IMR-90 (cell line): ENCODE results near the gene CEP55. TPM values are rescaled to one million over a fixed set of nuclear protein-coding genes. Genes with fewer than 3 reads are reported as not detected.

ENCODE experiments used
- ATAC-seq: fragments of 200-7000 bp; cut with Tn5 transposase; 2 replicates; pipeline ENCODE4 v1.9.1; 2020; ENCODE audit warnings: low read depth, mild to moderate bottlenecking, moderate library complexity
- BruUV-seq: library from RNA; stranded (reverse); fragments of 400-500 nt; replicated peaks from 2 replicates; lab custom pipeline; 2021; lab: Mats Ljungman, UMichigan
- CTCF ChIA-PET: fragments of 300-600 bp; formaldehyde crosslinking; extraction: SDS; loops from one replicate; lab custom pipeline; 2021; ENCODE audit warnings: antibody characterized with exemption; lab: Yijun Ruan, JAX
- POLR2A ChIA-PET: fragments of 300-600 bp; sonication (Branson Sonifier 250); formaldehyde crosslinking; loops from one replicate; lab custom pipeline; 2022; ENCODE audit warnings: antibody characterized with exemption; ENCODE audit not compliant: unreplicated experiment; lab: Charles Lee
- DNase-seq: peaks from one replicate; pipeline ENCODE4 v3.0.0; 2013
- H2AFZ ChIP-seq: replicated peaks from 2 replicates; pipeline ENCODE3; 2013; ENCODE audit warnings: low read length, mild to moderate bottlenecking; ENCODE audit not compliant: poor library complexity
- H2AK5ac ChIP-seq: 2 replicates; pipeline ENCODE4 v1.6.1; 2013; ENCODE audit warnings: low read depth, low read length, inconsistent platforms
- H2AK9ac ChIP-seq: replicated peaks from 2 replicates; pipeline ENCODE3; 2013; ENCODE audit warnings: mild to moderate bottlenecking, low read depth, low read length, moderate library complexity; ENCODE audit not compliant: poor library complexity
- H2BK120ac ChIP-seq: 2 replicates; pipeline ENCODE4 v1.6.1; 2013; ENCODE audit warnings: low read depth, low read length, inconsistent platforms
- H2BK15ac ChIP-seq: 3 replicates; pipeline ENCODE4 v1.6.1; 2013; ENCODE audit warnings: low read depth, low read length, inconsistent platforms
- H2BK20ac ChIP-seq: 2 replicates; pipeline ENCODE4 v1.6.1; 2013; ENCODE audit warnings: low read depth, mild to moderate bottlenecking, inconsistent platforms, low read length, moderate library complexity
- H2BK5ac ChIP-seq: 2 replicates; pipeline ENCODE4 v1.6.1; 2013; ENCODE audit warnings: mild to moderate bottlenecking, low read depth, low read length, inconsistent platforms; ENCODE audit not compliant: poor library complexity, severe bottlenecking
- H3K14ac ChIP-seq: replicated peaks from 2 replicates; pipeline ENCODE4 v1.6.1; 2013; ENCODE audit warnings: low read depth, low read length, inconsistent platforms
- H3K18ac ChIP-seq: 2 replicates; pipeline ENCODE4 v1.6.1; 2013; ENCODE audit warnings: low read depth, low read length, control low read depth
- H3K23ac ChIP-seq: 2 replicates; pipeline ENCODE4 v1.6.1; 2013; ENCODE audit warnings: low read depth, low read length, inconsistent platforms
- H3K27ac ChIP-seq: 2 replicates; pipeline ENCODE4 v1.5.1; 2013; ENCODE audit warnings: mild to moderate bottlenecking, control low read depth, low read length; ENCODE audit not compliant: insufficient read depth
- H3K27me3 ChIP-seq: 2 replicates; pipeline ENCODE4 v1.6.1; 2013; ENCODE audit warnings: low read length; ENCODE audit not compliant: control insufficient read depth, insufficient read depth
- H3K36me3 ChIP-seq: 2 replicates; pipeline ENCODE4 v1.6.1; 2013; ENCODE audit warnings: low read length, mixed read lengths; ENCODE audit not compliant: control insufficient read depth, insufficient read depth
- H3K4ac ChIP-seq: 2 replicates; pipeline ENCODE4 v1.6.1; 2013; ENCODE audit warnings: low read depth, low read length, inconsistent platforms
- H3K4me1 ChIP-seq: 2 replicates; pipeline ENCODE4 v1.6.1; 2013; ENCODE audit warnings: low read length, mixed read lengths; ENCODE audit not compliant: control insufficient read depth, insufficient read depth
- H3K4me2 ChIP-seq: 2 replicates; pipeline ENCODE4 v1.6.1; 2013; ENCODE audit warnings: low read depth, mild to moderate bottlenecking, control low read depth, low read length, moderate library complexity
- H3K4me3 ChIP-seq: 2 replicates; pipeline ENCODE4 v1.5.1; 2013; ENCODE audit warnings: low read depth, mild to moderate bottlenecking, control low read depth, low read length, moderate library complexity; ENCODE audit not compliant: insufficient read depth
- H3K56ac ChIP-seq: 2 replicates; pipeline ENCODE4 v1.6.1; 2013; ENCODE audit warnings: low read length, inconsistent platforms; ENCODE audit not compliant: insufficient read depth; ENCODE audit errors: extremely low read depth
- H3K79me1 ChIP-seq, 2 experiments: 2 replicates each; pipeline ENCODE4 v1.6.1; 2013; ENCODE audit warnings: low read length in 2 of 2, inconsistent platforms in 1 of 2, low read depth in 1 of 2
- H3K9ac ChIP-seq: 2 replicates; pipeline ENCODE4 v1.6.1; 2013; ENCODE audit warnings: low read depth, low read length, control low read depth
- H3K9me1 ChIP-seq: 2 replicates; pipeline ENCODE4 v1.6.1; 2013; ENCODE audit warnings: low read length, inconsistent platforms; ENCODE audit not compliant: insufficient read depth
- H3K9me3 ChIP-seq: 2 replicates; pipeline ENCODE4 v1.6.1; 2013; ENCODE audit warnings: low read length; ENCODE audit not compliant: control insufficient read depth, insufficient read depth
- H4K20me1 ChIP-seq: 2 replicates; pipeline ENCODE4 v1.6.1; 2013; ENCODE audit warnings: low read length, inconsistent platforms; ENCODE audit not compliant: insufficient read depth
- H4K5ac ChIP-seq: 2 replicates; pipeline ENCODE4 v1.6.1; 2013; ENCODE audit warnings: mild to moderate bottlenecking, low read depth, low read length, control low read depth
- H4K8ac ChIP-seq, 2 experiments: 2 replicates each; pipeline ENCODE4 v1.6.1; 2013; ENCODE audit warnings: low read depth in 2 of 2, low read length in 2 of 2, control low read depth in 1 of 2, inconsistent platforms in 1 of 2
- H4K91ac ChIP-seq: 2 replicates; pipeline ENCODE4 v1.6.1; 2013; ENCODE audit warnings: low read depth, low read length, inconsistent platforms; ENCODE audit not compliant: insufficient read depth
- BHLHE40 ChIP-seq: fragments of 150-350 bp; IDR thresholded peaks from 2 replicates; pipeline ENCODE4 v1.6.1; 2016; ENCODE audit warnings: mild to moderate bottlenecking, low read depth, low read length
- CEBPB ChIP-seq: IDR thresholded peaks from 2 replicates; pipeline ENCODE4 v1.6.1; 2012; ENCODE audit warnings: low read depth, low read length, improper control_type of control experiment
- CHD1 ChIP-seq: IDR thresholded peaks from 2 replicates; pipeline ENCODE4 v1.6.1; 2012; ENCODE audit warnings: low read depth, low read length, improper control_type of control experiment
- FOS ChIP-seq: fragments of 150-350 bp; IDR thresholded peaks from 2 replicates; pipeline ENCODE4 v1.6.1; 2016; ENCODE audit warnings: low read depth, low read length
- MAZ ChIP-seq: IDR thresholded peaks from 2 replicates; pipeline ENCODE4 v1.6.1; 2012; ENCODE audit warnings: low read depth, mild to moderate bottlenecking, low read length, improper control_type of control experiment, moderate library complexity, borderline replicate concordance
- NFE2L2 ChIP-seq: fragments of 150-350 bp; IDR thresholded peaks from 2 replicates; pipeline ENCODE4 v1.6.1; 2016; ENCODE audit warnings: low read depth, mild to moderate bottlenecking, low read length
- POLR2A ChIP-seq: IDR thresholded peaks from 2 replicates; pipeline ENCODE4 v1.6.1; 2012; ENCODE audit warnings: mild to moderate bottlenecking, low read depth, low read length
- RCOR1 ChIP-seq: IDR thresholded peaks from 2 replicates; pipeline ENCODE4 v1.6.1; 2012; ENCODE audit warnings: mild to moderate bottlenecking, low read length, improper control_type of control experiment; ENCODE audit not compliant: insufficient replicate concordance
- RFX5 ChIP-seq: IDR thresholded peaks from 2 replicates; pipeline ENCODE4 v1.8.0; 2012; ENCODE audit warnings: low read depth, mild to moderate bottlenecking, low read length, moderate library complexity
- SMC3 ChIP-seq: fragments of 150-350 bp; IDR thresholded peaks from 2 replicates; pipeline ENCODE4 v1.6.1; 2016; ENCODE audit warnings: low read depth, mild to moderate bottlenecking, antibody characterized with exemption, low read length, moderate library complexity
- WGBS, 2 experiments: methylation state at CpG; one replicate each; pipeline versions ENCODE4 v1.1.5 to v1.1.7; 2013; ENCODE audit warnings: missing lambda C conversion rate in 2 of 2; ENCODE audit not compliant: insufficient read length in 1 of 2; ENCODE audit errors: extremely low coverage in 2 of 2; 5-methylcytosine and 5-hydroxymethylcytosine counted together
- dilution Hi-C: fragments of 300-500 bp; cut with HindIII; formaldehyde crosslinking; loops from one replicate; pipeline ENCODE4 v1.14.3; 2018; ENCODE audit warnings: low sequenced_read_pairs; ENCODE audit not compliant: unreplicated experiment
- in situ Hi-C: fragments of 300-500 bp; cut with MboI; formaldehyde crosslinking; loops from 3 replicates; pipeline ENCODE4 v1.14.3; 2019; ENCODE audit warnings: low sequenced_read_pairs, inconsistent platforms, mixed read lengths
- intact Hi-C: fragments of 100-400 bp; cut with micrococcal nuclease; formaldehyde crosslinking; loops from 2 replicates; pipeline ENCODE4 v1.10.0; 2022
- polyA plus RNA-seq, 3 experiments: library from polyadenylated mRNA; depleted of rRNA; stranded (reverse); fragments of >200 nt; gene quantifications; 2 replicates each; pipeline ENCODE4 v1.2.3, GENCODE V29; 2012; ENCODE audit warnings: low replicate concordance in 1 of 3
- total RNA-seq: library from RNA; depleted of rRNA; stranded (reverse); fragments of >200 nt; gene quantifications from 2 replicates; pipeline ENCODE4 v1.2.3, GENCODE V29; 2012
- TF ChIP-seq, protein P1 (sequence below): fragments of 150-350 bp; IDR thresholded peaks from 2 replicates; pipeline ENCODE4 v1.6.1; 2016; ENCODE audit warnings: low read depth, mild to moderate bottlenecking, low read length, moderate library complexity, borderline replicate concordance
- TF ChIP-seq, protein P2 (sequence below): fragments of 150-350 bp; IDR thresholded peaks from 2 replicates; pipeline ENCODE4 v1.6.1; 2017; ENCODE audit warnings: mild to moderate bottlenecking, antibody characterized with exemption, low read length, low read depth
- TF ChIP-seq, protein P3 (sequence below): conservative IDR thresholded peaks from 2 replicates; pipeline ENCODE4 v1.5.1; 2012; ENCODE audit warnings: mild to moderate bottlenecking, low read depth, low read length, improper control_type of control experiment

CEP55 gene
- total and polyA plus RNA-seq, 2 of the 4 experiments (the other 2 are of a cell fraction), result 15.7 to 23.5 TPM

DNA sequence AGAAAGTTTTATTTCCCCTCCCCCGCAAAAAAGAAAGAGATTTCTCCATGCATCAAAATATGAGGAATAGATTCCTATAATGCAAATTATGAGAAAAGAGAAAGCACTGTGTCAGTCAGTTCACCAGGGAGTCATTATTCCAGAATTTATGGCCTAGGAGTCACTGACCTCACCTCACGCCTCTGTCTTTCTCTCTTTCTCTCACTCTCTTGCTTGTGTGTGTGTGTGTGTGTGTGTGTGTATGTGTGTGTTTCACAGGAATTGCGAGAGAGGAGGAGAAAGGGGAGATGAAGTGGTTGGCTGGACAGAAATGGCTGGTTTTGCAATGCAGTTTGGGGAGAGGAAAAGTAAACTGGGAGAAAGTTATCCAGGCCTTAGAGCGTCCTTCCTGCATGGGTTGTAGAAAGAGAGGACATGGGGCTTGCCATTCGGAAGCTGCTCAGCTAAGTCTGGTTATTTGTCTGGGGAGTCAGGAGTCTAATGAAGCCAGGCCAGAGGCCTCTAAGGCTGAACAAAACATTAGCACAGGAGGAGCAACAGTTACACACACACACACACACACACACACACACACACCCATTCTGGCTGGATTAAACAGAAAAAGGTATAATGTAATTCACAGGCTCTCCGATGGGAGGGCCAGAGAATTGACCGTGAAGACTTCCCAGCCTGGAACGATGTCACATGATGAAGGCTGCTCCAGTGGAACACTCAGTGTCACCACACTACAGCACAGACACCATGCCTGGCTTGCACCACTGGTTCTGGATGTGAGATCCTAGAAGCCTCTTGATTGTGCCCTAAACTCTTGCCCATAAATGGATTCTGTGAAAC is 57.3 kb downstream of the CEP55 start (continued):
- no peak for TF ChIP-seq RCOR1

DNA sequence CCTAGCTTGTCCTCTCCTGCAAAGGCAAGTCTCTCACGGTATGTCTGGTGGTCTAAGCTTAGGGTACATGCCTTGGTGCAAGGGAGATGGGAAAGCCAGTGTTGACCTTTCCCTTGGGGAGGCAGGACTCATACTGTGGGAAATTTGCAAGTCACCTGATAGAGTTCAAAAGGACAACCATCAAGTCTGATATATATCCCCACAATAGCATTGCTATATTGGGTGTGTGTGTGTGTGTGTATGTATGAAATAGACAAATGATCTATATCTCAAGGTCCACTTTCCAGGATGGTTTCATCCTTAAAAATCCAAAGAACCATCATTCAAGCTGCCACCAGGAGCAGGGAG is 57.9 kb downstream of the CEP55 start:
- Histone ChIP-seq H4K8ac (no peak overlapping the region), H4K20me1 (no peaks in the 10 kb centered on the region), H3K9me1 (no peaks in the 10 kb centered on the region), H2BK120ac (no peak overlapping the region), H2BK5ac (no peak overlapping the region), H3K9ac (no peak overlapping the region), H3K56ac (no peak overlapping the region), H3K14ac (no peak overlapping the region), H2AK5ac (no peak overlapping the region), H2AFZ (no peak overlapping the region), H3K79me1 (no peaks in the 10 kb centered on the region), H4K91ac (no peak overlapping the region), H3K27ac (no peak overlapping the region), H3K27me3 (peaks cover 4% of the 10 kb centered on the region), H3K4me3 (no peak overlapping the region), H3K36me3 (no peaks in the 10 kb centered on the region), H3K18ac (no peak overlapping the region), H3K9me3 (peaks cover under 1% of the 10 kb centered on the region), H3K4ac (no peak overlapping the region), H2BK20ac (no peak overlapping the region), H2AK9ac (no peak overlapping the region), H3K23ac (no peak overlapping the region), H2BK15ac (no peak overlapping the region; the same call in 2 of the 3 replicates), H3K4me1 (no peaks in the 10 kb centered on the region), H4K5ac (no peak overlapping the region), H3K4me2 (no peak overlapping the region)
- ChIA-PET CTCF (interaction anchor here (0.6 to 1.0 kb wide), 4 partner anchors 10 to 1675 kb away, joined by 3 to 5 read pairs (median 3); no protein-coding TSS in a partner anchor), POLR2A (interaction anchor here (0.6 kb wide), 1 partner anchor 148 kb away, joined by 3 read pairs; the partner anchor contains the start of gene FRA10AC1)
- in situ Hi-C loops, result loop anchor here (10.0 kb wide), 1 partner anchor 121 kb away; no protein-coding TSS in a partner anchor
- ATAC-seq (no peak), DNase-seq (no peak)
- WGBS, 2 experiments, result no CpG with 5 or more reads among the region's 1 CpG
- dilution Hi-C loops, result no loop called here
- no TSS peak for BruUV-seq
- no peak for TF ChIP-seq BHLHE40
- TF ChIP-seq, protein P1, sequence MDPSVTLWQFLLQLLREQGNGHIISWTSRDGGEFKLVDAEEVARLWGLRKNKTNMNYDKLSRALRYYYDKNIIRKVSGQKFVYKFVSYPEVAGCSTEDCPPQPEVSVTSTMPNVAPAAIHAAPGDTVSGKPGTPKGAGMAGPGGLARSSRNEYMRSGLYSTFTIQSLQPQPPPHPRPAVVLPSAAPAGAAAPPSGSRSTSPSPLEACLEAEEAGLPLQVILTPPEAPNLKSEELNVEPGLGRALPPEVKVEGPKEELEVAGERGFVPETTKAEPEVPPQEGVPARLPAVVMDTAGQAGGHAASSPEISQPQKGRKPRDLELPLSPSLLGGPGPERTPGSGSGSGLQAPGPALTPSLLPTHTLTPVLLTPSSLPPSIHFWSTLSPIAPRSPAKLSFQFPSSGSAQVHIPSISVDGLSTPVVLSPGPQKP, result no peak
- TF ChIP-seq POLR2A, result no peak
- no peak for TF ChIP-seq SMC3
- TF ChIP-seq, protein P2, sequence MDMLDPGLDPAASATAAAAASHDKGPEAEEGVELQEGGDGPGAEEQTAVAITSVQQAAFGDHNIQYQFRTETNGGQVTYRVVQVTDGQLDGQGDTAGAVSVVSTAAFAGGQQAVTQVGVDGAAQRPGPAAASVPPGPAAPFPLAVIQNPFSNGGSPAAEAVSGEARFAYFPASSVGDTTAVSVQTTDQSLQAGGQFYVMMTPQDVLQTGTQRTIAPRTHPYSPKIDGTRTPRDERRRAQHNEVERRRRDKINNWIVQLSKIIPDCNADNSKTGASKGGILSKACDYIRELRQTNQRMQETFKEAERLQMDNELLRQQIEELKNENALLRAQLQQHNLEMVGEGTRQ, result no peak
- TF ChIP-seq CEBPB, result no peak
- no peak for TF ChIP-seq RFX5
- no peak for TF ChIP-seq FOS
- TF ChIP-seq MAZ, result no peak
- no peak for TF ChIP-seq NFE2L2
- no peak for TF ChIP-seq CHD1
- TF ChIP-seq, protein P3, sequence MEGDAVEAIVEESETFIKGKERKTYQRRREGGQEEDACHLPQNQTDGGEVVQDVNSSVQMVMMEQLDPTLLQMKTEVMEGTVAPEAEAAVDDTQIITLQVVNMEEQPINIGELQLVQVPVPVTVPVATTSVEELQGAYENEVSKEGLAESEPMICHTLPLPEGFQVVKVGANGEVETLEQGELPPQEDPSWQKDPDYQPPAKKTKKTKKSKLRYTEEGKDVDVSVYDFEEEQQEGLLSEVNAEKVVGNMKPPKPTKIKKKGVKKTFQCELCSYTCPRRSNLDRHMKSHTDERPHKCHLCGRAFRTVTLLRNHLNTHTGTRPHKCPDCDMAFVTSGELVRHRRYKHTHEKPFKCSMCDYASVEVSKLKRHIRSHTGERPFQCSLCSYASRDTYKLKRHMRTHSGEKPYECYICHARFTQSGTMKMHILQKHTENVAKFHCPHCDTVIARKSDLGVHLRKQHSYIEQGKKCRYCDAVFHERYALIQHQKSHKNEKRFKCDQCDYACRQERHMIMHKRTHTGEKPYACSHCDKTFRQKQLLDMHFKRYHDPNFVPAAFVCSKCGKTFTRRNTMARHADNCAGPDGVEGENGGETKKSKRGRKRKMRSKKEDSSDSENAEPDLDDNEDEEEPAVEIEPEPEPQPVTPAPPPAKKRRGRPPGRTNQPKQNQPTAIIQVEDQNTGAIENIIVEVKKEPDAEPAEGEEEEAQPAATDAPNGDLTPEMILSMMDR, result no peak
- intact Hi-C loops, result loop anchor here (1.0 kb wide), 1 partner anchor 262 kb away; no protein-coding TSS in a partner anchor
